ENCODE measurements around the gene CDH13. TPM values are rescaled to one million over a fixed set of nuclear protein-coding genes. Genes with fewer than 3 reads are reported as not detected.

CDH13 gene
- total RNA-seq, 4 donors from 2014 or later: 5.8 to 36.7 (median 20.4) TPM

GRCh38 chr16:82841108-82841507 lies 214.3 kb downstream of the CDH13 start:
- Histone ChIP-seq H3K4me3 (no peak overlapping the region), H3K27me3 (no peaks in the 10 kb centered on the region), H3K4me1 (no peaks in the 10 kb centered on the region), H3K9me3 (no peaks in the 10 kb centered on the region), H3K27ac (no peak overlapping the region), H3K36me3 (no peaks in the 10 kb centered on the region)
- in situ Hi-C loops (cut with MboI; ENCODE audit: low sequenced_read_pairs in 4 of 4) (no loop called here), intact Hi-C loops (cut with DNase I; ENCODE audit: low total_unique reads) (no loop called here)
- TF ChIP-seq POLR2A (IDR thresholded peaks at IDR 0.05): no peak
- TF ChIP-seq, protein P1, sequence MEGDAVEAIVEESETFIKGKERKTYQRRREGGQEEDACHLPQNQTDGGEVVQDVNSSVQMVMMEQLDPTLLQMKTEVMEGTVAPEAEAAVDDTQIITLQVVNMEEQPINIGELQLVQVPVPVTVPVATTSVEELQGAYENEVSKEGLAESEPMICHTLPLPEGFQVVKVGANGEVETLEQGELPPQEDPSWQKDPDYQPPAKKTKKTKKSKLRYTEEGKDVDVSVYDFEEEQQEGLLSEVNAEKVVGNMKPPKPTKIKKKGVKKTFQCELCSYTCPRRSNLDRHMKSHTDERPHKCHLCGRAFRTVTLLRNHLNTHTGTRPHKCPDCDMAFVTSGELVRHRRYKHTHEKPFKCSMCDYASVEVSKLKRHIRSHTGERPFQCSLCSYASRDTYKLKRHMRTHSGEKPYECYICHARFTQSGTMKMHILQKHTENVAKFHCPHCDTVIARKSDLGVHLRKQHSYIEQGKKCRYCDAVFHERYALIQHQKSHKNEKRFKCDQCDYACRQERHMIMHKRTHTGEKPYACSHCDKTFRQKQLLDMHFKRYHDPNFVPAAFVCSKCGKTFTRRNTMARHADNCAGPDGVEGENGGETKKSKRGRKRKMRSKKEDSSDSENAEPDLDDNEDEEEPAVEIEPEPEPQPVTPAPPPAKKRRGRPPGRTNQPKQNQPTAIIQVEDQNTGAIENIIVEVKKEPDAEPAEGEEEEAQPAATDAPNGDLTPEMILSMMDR (IDR thresholded peaks at IDR 0.05 in 4 of 5, conservative IDR thresholded peaks at IDR 0.05 in 1 of 5): no peak
- DNase-seq (no peak), ATAC-seq (no peak)

- H3K27me3 ChIP-seq: no peaks in the 10 kb centered on the region
- H3K27ac ChIP-seq: no peak overlapping the region
- H3K36me3 ChIP-seq: no peaks in the 10 kb centered on the region
- TF ChIP-seq POLR2A (IDR thresholded peaks at IDR 0.05): no peak
- TF ChIP-seq, protein P1 (IDR thresholded peaks at IDR 0.05 in 4 of 5, conservative IDR thresholded peaks at IDR 0.05 in 1 of 5): no peak
- H3K4me3 ChIP-seq: no peak overlapping the region
- in situ Hi-C loops (cut with MboI; ENCODE audit: low sequenced_read_pairs in 4 of 4) (no loop called here), intact Hi-C loops (cut with DNase I; ENCODE audit: low total_unique reads) (no loop called here)
- ATAC-seq: no peak
- H3K9me3 ChIP-seq: no peaks in the 10 kb centered on the region
- no peak for DNase-seq
- peaks cover 0 to 8% of the 10 kb centered on the region in 2 donors for H3K4me1 ChIP-seq
Observed at GRCh38 chr16:82843606-82844271, 217.0 kb downstream of the CDH13 start.

- TF ChIP-seq, protein P1 (IDR thresholded peaks at IDR 0.05 in 4 of 5, conservative IDR thresholded peaks at IDR 0.05 in 1 of 5): no peak
- no peak for TF ChIP-seq POLR2A (IDR thresholded peaks at IDR 0.05)
- H3K4me1 ChIP-seq: peaks cover 0 to 8% of the 10 kb centered on the region in 2 donors
- no peaks in the 10 kb centered on the region for H3K27me3 ChIP-seq
- no peaks in the 10 kb centered on the region for H3K36me3 ChIP-seq
- in situ Hi-C loops (cut with MboI; ENCODE audit: low sequenced_read_pairs in 4 of 4) (no loop called here), intact Hi-C loops (cut with DNase I; ENCODE audit: low total_unique reads) (no loop called here)
- no peak overlapping the region for H3K27ac ChIP-seq
- H3K9me3 ChIP-seq: no peaks in the 10 kb centered on the region
- no peak for ATAC-seq
- no peak overlapping the region for H3K4me3 ChIP-seq
- DNase-seq: no peak
Observed at GRCh38 chr16:82845116-82845515, 218.3 kb downstream of the CDH13 start.

DNA sequence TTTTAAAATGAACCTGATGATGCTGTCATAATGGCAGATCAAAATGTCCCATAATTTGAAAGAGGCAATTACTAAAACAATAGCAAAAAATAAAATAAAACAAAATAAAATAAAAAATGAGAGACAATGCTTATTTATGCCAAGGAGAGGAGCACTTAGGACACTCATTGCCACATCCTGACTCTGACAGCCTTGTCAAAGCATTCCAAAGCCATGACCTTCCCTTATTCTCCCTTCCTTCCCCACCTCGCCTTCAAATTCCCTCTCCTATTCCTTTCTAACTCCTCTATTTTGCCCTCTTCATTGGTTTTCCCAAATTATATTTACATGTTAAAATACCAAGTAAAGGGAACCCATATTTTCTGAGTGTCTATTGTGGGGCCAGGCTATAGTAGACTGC lies 220.0 kb downstream of the CDH13 start:
- Histone ChIP-seq H3K4me1 (peaks cover 0 to 12% of the 10 kb centered on the region in 2 donors), H3K27ac (no peak overlapping the region), H3K4me3 (no peak overlapping the region), H3K36me3 (no peaks in the 10 kb centered on the region), H3K27me3 (no peaks in the 10 kb centered on the region), H3K9me3 (no peaks in the 10 kb centered on the region)
- DNase-seq (no peak), ATAC-seq (no peak)
- in situ Hi-C loops (cut with MboI; ENCODE audit: low sequenced_read_pairs in 4 of 4) (no loop called here), intact Hi-C loops (cut with DNase I; ENCODE audit: low total_unique reads) (no loop called here)
- TF ChIP-seq, protein P1 (IDR thresholded peaks at IDR 0.05 in 4 of 5, conservative IDR thresholded peaks at IDR 0.05 in 1 of 5): no peak
- no peak for TF ChIP-seq POLR2A (IDR thresholded peaks at IDR 0.05)

- H3K36me3 ChIP-seq: no peaks in the 10 kb centered on the region
- no peak overlapping the region for H3K27ac ChIP-seq
- intact Hi-C loops (cut with DNase I; ENCODE audit: low total_unique reads) (no loop called here), in situ Hi-C loops (cut with MboI; ENCODE audit: low sequenced_read_pairs in 4 of 4) (no loop called here)
- H3K4me3 ChIP-seq: no peak overlapping the region
- DNase-seq (no peak), ATAC-seq (no peak)
- H3K9me3 ChIP-seq: no peaks in the 10 kb centered on the region
- peaks cover 0 to 13% of the 10 kb centered on the region in 2 donors for H3K4me1 ChIP-seq
- no peaks in the 10 kb centered on the region for H3K27me3 ChIP-seq
- TF ChIP-seq, protein P1 (IDR thresholded peaks at IDR 0.05 in 4 of 5, conservative IDR thresholded peaks at IDR 0.05 in 1 of 5): no peak
- TF ChIP-seq POLR2A (IDR thresholded peaks at IDR 0.05): no peak
Observed at GRCh38 chr16:82848013-82848412, 221.2 kb downstream of the CDH13 start.
